NCI-H2196 treated with DMSO at 0.1 percent for 48 hours (cell line): ENCODE results near the gene KCNQ1.

Experiments used
- DNase-seq: peaks from one replicate; lab custom pipeline; 2025; ENCODE audit not compliant: unreplicated experiment; lab: John Stamatoyannopoulos, UW

The KCNQ1 gene

GRCh38 chr11:2771758-2772466 lies 327.1 kb downstream of the KCNQ1 start:
- DNase-seq, result no peak

- DNase-seq, result no peak
These were observed 327.8 kb downstream of the KCNQ1 start for GRCh38 chr11:2772544-2773031.

GRCh38 chr11:2774173-2775082 lies 329.6 kb downstream of the KCNQ1 start:
- no peak for DNase-seq

- no peak for DNase-seq
These were observed 330.3 kb downstream of the KCNQ1 start for GRCh38 chr11:2775083-2775625.

GRCh38 chr11:2775626-2776350 lies 331.0 kb downstream of the KCNQ1 start:
- DNase-seq, result no peak

- DNase-seq, result no peak
These were observed 331.7 kb downstream of the KCNQ1 start for GRCh38 chr11:2776351-2777061.

GRCh38 chr11:2777386-2777785 lies 332.6 kb downstream of the KCNQ1 start:
- no peak for DNase-seq

GRCh38 chr11:2777871-2778629 lies 333.2 kb downstream of the KCNQ1 start:
- DNase-seq, result no peak

- peak; percentile 51 for DNase-seq
These were observed 334.1 kb downstream of the KCNQ1 start for GRCh38 chr11:2778630-2779498.

GRCh38 chr11:2779499-2779980 lies 334.7 kb downstream of the KCNQ1 start:
- no peak for DNase-seq

GRCh38 chr11:2779981-2780849 lies 335.4 kb downstream of the KCNQ1 start:
- no peak for DNase-seq

GRCh38 chr11:2780850-2781407 lies 336.1 kb downstream of the KCNQ1 start:
- no peak for DNase-seq

GRCh38 chr11:2781408-2782274 lies 336.8 kb downstream of the KCNQ1 start:
- DNase-seq, result no peak

- no peak for DNase-seq
These were observed 338.0 kb downstream of the KCNQ1 start for GRCh38 chr11:2782769-2783168.

GRCh38 chr11:2783536-2784082 lies 338.8 kb downstream of the KCNQ1 start:
- DNase-seq, result no peak

GRCh38 chr11:2787816-2788167 lies 343.0 kb downstream of the KCNQ1 start:
- DNase-seq, result no peak
